ENCODE data around the gene PDCD2L.

Gene PDCD2L

GRCh38 chr19:34474233-34474989, 70.2 kb downstream of the PDCD2L start:
- no peak for DNase-seq

GRCh38 chr19:34475026-34475974, 71.1 kb downstream of the PDCD2L start:
- DNase-seq = no peak
